GM12875 (cell line): ENCODE results near the gene TMEM178B.

Experiments used
- H3K4me3 ChIP-seq: one replicate; pipeline ENCODE4 v1.5.1; 2011; ENCODE audit warnings: low read depth, low read length, control low read depth
- CTCF ChIP-seq: IDR thresholded peaks from 2 replicates; pipeline ENCODE4 v1.5.1; 2011; ENCODE audit warnings: low read depth, mild to moderate bottlenecking, control low read depth, inconsistent platforms, low read length, moderate library complexity, borderline replicate concordance; ENCODE audit not compliant: insufficient read depth

Gene TMEM178B

GRCh38 chr7:141461924-141462323 is 388.1 kb downstream of the TMEM178B start:
- H3K4me3 ChIP-seq, result no peak overlapping the region
- TF ChIP-seq CTCF, result no peak

GRCh38 chr7:141462958-141463357 is 389.1 kb downstream of the TMEM178B start:
- TF ChIP-seq CTCF, result no peak
- H3K4me3 ChIP-seq, result no peak overlapping the region

GRCh38 chr7:141463986-141464385 is 390.1 kb downstream of the TMEM178B start:
- no peak for TF ChIP-seq CTCF
- no peak overlapping the region for H3K4me3 ChIP-seq

- H3K4me3 ChIP-seq, result no peak overlapping the region
- TF ChIP-seq CTCF, result no peak
Observed at GRCh38 chr7:141464551-141464950, 390.7 kb downstream of the TMEM178B start.

- TF ChIP-seq CTCF, result no peak
- no peak overlapping the region for H3K4me3 ChIP-seq
Observed at GRCh38 chr7:141466151-141466904, 392.5 kb downstream of the TMEM178B start.

- H3K4me3 ChIP-seq, result no peak overlapping the region
- no peak for TF ChIP-seq CTCF
Observed at GRCh38 chr7:141468341-141468740, 394.5 kb downstream of the TMEM178B start.

- TF ChIP-seq CTCF, result no peak
- H3K4me3 ChIP-seq, result no peak overlapping the region
Observed at GRCh38 chr7:141475679-141476078, 401.8 kb downstream of the TMEM178B start.
